SK-N-SH (cell line): Measurements from ENCODE around the gene IFNGR1. TPM values are rescaled to one million over a fixed set of nuclear protein-coding genes. Genes with fewer than 3 reads are reported as not detected.

Source experiments
- CTCF ChIA-PET: fragments of 300-600, 350-600 bp; formaldehyde crosslinking; extraction: SDS; loops from one replicate; lab custom pipeline; 2021; lab: Yijun Ruan, JAX
- POLR2A ChIA-PET: fragments of 350-600 bp; sonication (Branson Sonifier 250); formaldehyde crosslinking; extraction: SDS; loops from one replicate; lab custom pipeline; 2020; ENCODE audit warnings: antibody characterized with exemption, inconsistent platforms; lab: Yijun Ruan, JAX
- DNase-seq: peaks from one replicate; pipeline ENCODE4 v3.0.0; 2012
- H2AFZ ChIP-seq: fragments of 200-600 bp; sonication (generic); 2 replicates; pipeline ENCODE4 v1.8.1; 2016; ENCODE audit warnings: antibody characterized with exemption, mild to moderate bottlenecking, low read depth
- H3F3A ChIP-seq: fragments of 200-600 bp; sonication (generic); replicated peaks from 2 replicates; pipeline ENCODE3; 2016; ENCODE audit warnings: antibody characterized with exemption, mild to moderate bottlenecking; ENCODE audit not compliant: insufficient read depth
- H3K27ac ChIP-seq, 2 experiments: fragments of 200-500 bp in 1 of 2; fragments of 200-600 bp in 1 of 2; sonication (Bioruptor generic) in 1 of 2; sonication (generic), shearing (Covaris generic) in 1 of 2; 2 replicates each; pipeline versions ENCODE4 v1.5.1 to v1.6.1; 2014 to 2016; ENCODE audit warnings: low read depth in 2 of 2, inconsistent platforms in 1 of 2, low read length in 1 of 2, mild to moderate bottlenecking in 1 of 2, mixed read lengths in 1 of 2
- H3K27me3 ChIP-seq: fragments of 200-600 bp; sonication (generic), shearing (Covaris generic); 2 replicates; pipeline ENCODE4 v1.6.1; 2016; ENCODE audit warnings: mixed run types; ENCODE audit not compliant: insufficient read depth
- H3K36me3 ChIP-seq, 2 experiments: fragments of 200-500 bp in 1 of 2; fragments of 200-600 bp in 1 of 2; sonication (Bioruptor generic) in 1 of 2; sonication (generic) in 1 of 2; replicated peaks in 1 of 2; 2 replicates each; pipeline versions ENCODE3 to v1.5.1; 2014 to 2016; ENCODE audit warnings: low read length in 1 of 2, mild to moderate bottlenecking in 1 of 2; ENCODE audit not compliant: insufficient read depth in 2 of 2, control insufficient read depth in 1 of 2
- H3K4me1 ChIP-seq, 2 experiments: fragments of 200-500 bp in 1 of 2; fragments of 200-600 bp in 1 of 2; sonication (Bioruptor generic) in 1 of 2; sonication (generic), shearing (Covaris generic) in 1 of 2; 2 replicates each; pipeline versions ENCODE4 v1.5.1 to v1.6.1; 2014 to 2016; ENCODE audit warnings: low read depth in 1 of 2, low read length in 1 of 2, mixed run types in 1 of 2; ENCODE audit not compliant: insufficient read depth in 2 of 2, control insufficient read depth in 1 of 2
- H3K4me2 ChIP-seq: fragments of 200-600 bp; sonication (generic), shearing (Covaris generic); 2 replicates; pipeline ENCODE4 v1.6.1; 2017; ENCODE audit warnings: mixed run types
- H3K4me3 ChIP-seq, 2 experiments: fragments of 200-500 bp in 1 of 2; fragments of 200-600 bp in 1 of 2; sonication (Bioruptor generic) in 1 of 2; sonication (generic), shearing (Covaris generic) in 1 of 2; 2 replicates each; pipeline versions ENCODE4 v1.5.1 to v1.8.1; 2014 to 2016; ENCODE audit warnings: low read depth in 2 of 2, inconsistent platforms in 1 of 2, low read length in 1 of 2, mild to moderate bottlenecking in 1 of 2, mixed read lengths in 1 of 2, moderate library complexity in 1 of 2
- H3K79me2 ChIP-seq: fragments of 200-600 bp; sonication (generic); 2 replicates; pipeline ENCODE4 v1.8.1; 2017; ENCODE audit warnings: mild to moderate bottlenecking; ENCODE audit not compliant: insufficient read depth
- H3K9ac ChIP-seq: fragments of 200-600 bp; sonication (generic); 2 replicates; pipeline ENCODE4 v1.6.1; 2017; ENCODE audit warnings: mixed run types
- H3K9me2 ChIP-seq: fragments of 200-600 bp; sonication (generic); 2 replicates; pipeline ENCODE4 v1.6.1; 2017; ENCODE audit warnings: mixed run types
- H3K9me3 ChIP-seq: fragments of 200-600 bp; sonication (generic); 2 replicates; pipeline ENCODE4 v1.6.1; 2017; ENCODE audit warnings: mixed run types, mild to moderate bottlenecking, moderate library complexity
- H4K20me1 ChIP-seq: fragments of 200-600 bp; sonication (generic); 2 replicates; pipeline ENCODE4 v1.6.1; 2017; ENCODE audit warnings: mild to moderate bottlenecking, mixed run types; ENCODE audit not compliant: insufficient read depth
- CHD2 ChIP-seq: fragments of 150-350 bp; IDR thresholded peaks from 2 replicates; pipeline ENCODE4 v1.6.1; 2018; ENCODE audit warnings: low read length; ENCODE audit not compliant: partially characterized antibody
- EP300 ChIP-seq, 2 experiments: IDR thresholded peaks; 2 replicates each; pipeline versions ENCODE4 v1.4.0 to v1.6.1; 2012; ENCODE audit warnings: borderline replicate concordance in 1 of 2, low read depth in 1 of 2, low read length in 1 of 2
- FOSL2 ChIP-seq: IDR thresholded peaks from 2 replicates; pipeline ENCODE4 v1.4.0; 2012; ENCODE audit warnings: low read depth, mild to moderate bottlenecking, moderate library complexity, borderline replicate concordance
- FOXJ3 ChIP-seq: sonication (generic); formaldehyde crosslinking; IDR thresholded peaks from 2 replicates; pipeline ENCODE4 v1.5.1; 2020; ENCODE audit warnings: mild to moderate bottlenecking, missing genetic modification reagents
- GABPA ChIP-seq: IDR thresholded peaks from 2 replicates; pipeline ENCODE4 v1.4.0; 2012; ENCODE audit warnings: low read depth, mild to moderate bottlenecking
- GATA2 ChIP-seq: sonication (generic); formaldehyde crosslinking; IDR thresholded peaks from 2 replicates; pipeline ENCODE4 v1.5.0; 2020; ENCODE audit warnings: mild to moderate bottlenecking, missing genetic modification reagents
- JUND ChIP-seq: IDR thresholded peaks from 2 replicates; pipeline ENCODE4 v1.4.0; 2012
- NFIC ChIP-seq: IDR thresholded peaks from 2 replicates; pipeline ENCODE4 v1.4.0; 2012; ENCODE audit warnings: borderline replicate concordance
- NRF1 ChIP-seq: IDR thresholded peaks from 2 replicates; pipeline ENCODE4 v1.6.1; 2012; ENCODE audit warnings: low read depth, mild to moderate bottlenecking, low read length
- POLR2AphosphoS5 ChIP-seq: IDR thresholded peaks from 2 replicates; pipeline ENCODE4 v1.6.1; 2012; ENCODE audit warnings: low read depth, low read length
- RAD21 ChIP-seq: IDR thresholded peaks from 2 replicates; pipeline ENCODE4 v1.6.1; 2012; ENCODE audit warnings: mild to moderate bottlenecking, low read length
- RCOR1 ChIP-seq: fragments of 150-350 bp; IDR thresholded peaks from 2 replicates; pipeline ENCODE4 v1.6.1; 2017; ENCODE audit warnings: antibody characterized with exemption, low read length
- RXRA ChIP-seq: IDR thresholded peaks from 2 replicates; pipeline ENCODE4 v1.4.0; 2012; ENCODE audit warnings: low read depth, mild to moderate bottlenecking, borderline replicate concordance
- SIN3A ChIP-seq: IDR thresholded peaks from 2 replicates; pipeline ENCODE4 v1.6.1; 2012; ENCODE audit warnings: low read depth, mild to moderate bottlenecking, low read length, moderate library complexity, borderline replicate concordance
- WGBS: methylation state at CpG from one replicate; pipeline ENCODE4 v1.1.6; 2017; ENCODE audit warnings: low lambda C conversion rate; 5-methylcytosine and 5-hydroxymethylcytosine counted together
- polyA plus RNA-seq, 3 experiments: library from polyadenylated mRNA; depleted of rRNA; stranded (reverse); fragments of >200 nt; gene quantifications; 2 replicates each; pipeline ENCODE4 v1.2.3, GENCODE V29; 2012
- TF ChIP-seq, protein P1 (sequence below): fragments of 150-350 bp; IDR thresholded peaks from 2 replicates; pipeline ENCODE4 v1.6.1; 2016; ENCODE audit warnings: mild to moderate bottlenecking, low read depth, low read length
- TF ChIP-seq, protein P2 (sequence below): IDR thresholded peaks from 2 replicates; pipeline ENCODE4; 2012
- TF ChIP-seq, protein P3 (sequence below): IDR thresholded peaks from 2 replicates; pipeline ENCODE4 v1.4.0; 2012; ENCODE audit warnings: low read depth

IFNGR1 gene
- polyA plus RNA-seq, 1 of the 3 experiments (the other 2 are of a cell fraction) = 11.5 TPM

DNA sequence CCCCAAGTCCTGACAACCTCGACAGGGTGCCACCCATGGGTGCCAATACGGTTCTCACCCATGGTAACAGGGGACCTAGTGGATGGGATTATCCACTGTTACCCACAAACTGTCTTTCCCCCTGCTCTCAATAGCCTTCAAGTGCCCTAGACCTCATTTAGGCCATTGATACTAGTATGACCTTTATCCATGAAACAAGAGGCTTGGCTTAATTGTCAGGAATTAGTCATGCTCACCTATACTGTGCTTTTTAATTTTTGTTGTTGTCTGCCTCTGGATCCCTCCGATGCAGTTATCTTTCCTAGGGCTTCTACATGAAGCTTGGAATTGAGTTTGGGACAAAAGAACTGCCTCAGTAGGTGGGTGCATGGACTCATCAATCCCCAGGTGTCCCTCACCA, 33.9 kb downstream of the IFNGR1 start:
- POLR2A ChIA-PET = no interaction called here
- no peaks in the 10 kb centered on the region for H3K79me2 ChIP-seq

DNA sequence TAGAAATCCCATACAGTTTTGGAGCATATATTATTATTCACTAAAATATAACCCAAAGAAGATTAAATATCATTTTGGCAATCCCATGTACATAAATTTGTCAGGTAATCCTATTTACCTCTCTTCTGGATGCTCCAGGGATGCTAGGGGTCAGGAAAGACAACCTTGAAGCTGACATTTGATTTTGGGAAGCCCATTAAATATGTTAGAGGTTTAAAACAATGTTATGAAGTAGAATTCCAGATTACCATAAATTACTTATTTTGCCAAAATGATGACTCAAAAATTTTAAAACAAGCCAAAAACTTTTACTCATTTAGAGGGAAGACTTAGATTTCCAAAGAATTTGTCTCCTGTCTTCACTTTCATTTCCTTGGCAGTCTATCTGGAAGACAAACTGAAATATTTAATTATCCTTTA, 36.5 kb downstream of the IFNGR1 start:
- Histone ChIP-seq H3K9ac (no peak overlapping the region), H3K27ac (no peak overlapping the region), H3K4me3 (no peak overlapping the region), H3K9me3 (0 out of 2 replicates have a peak, but pooled peaks cover 13% of the 10 kb centered on the region), H3K27me3 (no peaks in the 10 kb centered on the region), H3K79me2 (no peaks in the 10 kb centered on the region), H3K36me3 (no peaks in the 10 kb centered on the region), H2AFZ (no peak overlapping the region), H3K9me2 (no peaks in the 10 kb centered on the region), H4K20me1 (no peaks in the 10 kb centered on the region), H3F3A (no peaks in the 10 kb centered on the region), H3K4me2 (no peak overlapping the region), H3K4me1 (no peaks in the 10 kb centered on the region)
- DNase-seq = no peak
- no peak for TF ChIP-seq CHD2
- no peak for TF ChIP-seq RXRA
- no peak for TF ChIP-seq NRF1
- TF ChIP-seq, protein P1, sequence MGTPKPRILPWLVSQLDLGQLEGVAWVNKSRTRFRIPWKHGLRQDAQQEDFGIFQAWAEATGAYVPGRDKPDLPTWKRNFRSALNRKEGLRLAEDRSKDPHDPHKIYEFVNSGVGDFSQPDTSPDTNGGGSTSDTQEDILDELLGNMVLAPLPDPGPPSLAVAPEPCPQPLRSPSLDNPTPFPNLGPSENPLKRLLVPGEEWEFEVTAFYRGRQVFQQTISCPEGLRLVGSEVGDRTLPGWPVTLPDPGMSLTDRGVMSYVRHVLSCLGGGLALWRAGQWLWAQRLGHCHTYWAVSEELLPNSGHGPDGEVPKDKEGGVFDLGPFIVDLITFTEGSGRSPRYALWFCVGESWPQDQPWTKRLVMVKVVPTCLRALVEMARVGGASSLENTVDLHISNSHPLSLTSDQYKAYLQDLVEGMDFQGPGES = no peak
- TF ChIP-seq, protein P2, sequence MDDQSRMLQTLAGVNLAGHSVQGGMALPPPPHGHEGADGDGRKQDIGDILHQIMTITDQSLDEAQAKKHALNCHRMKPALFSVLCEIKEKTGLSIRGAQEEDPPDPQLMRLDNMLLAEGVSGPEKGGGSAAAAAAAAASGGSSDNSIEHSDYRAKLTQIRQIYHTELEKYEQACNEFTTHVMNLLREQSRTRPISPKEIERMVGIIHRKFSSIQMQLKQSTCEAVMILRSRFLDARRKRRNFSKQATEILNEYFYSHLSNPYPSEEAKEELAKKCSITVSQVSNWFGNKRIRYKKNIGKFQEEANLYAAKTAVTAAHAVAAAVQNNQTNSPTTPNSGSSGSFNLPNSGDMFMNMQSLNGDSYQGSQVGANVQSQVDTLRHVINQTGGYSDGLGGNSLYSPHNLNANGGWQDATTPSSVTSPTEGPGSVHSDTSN = no peak
- TF ChIP-seq GABPA = no peak
- no peak for TF ChIP-seq GATA2 (CRISPR knock-in tag)
- no peak for TF ChIP-seq FOXJ3
- TF ChIP-seq RAD21 = no peak
- no peak for TF ChIP-seq SIN3A
- ChIA-PET POLR2A (no interaction called here), CTCF (no interaction called here)

More for the DNA sequence above, 33.9 kb downstream of the IFNGR1 start:
- Histone ChIP-seq H3K9ac (no peak overlapping the region), H3F3A (no peaks in the 10 kb centered on the region), H3K9me2 (no peaks in the 10 kb centered on the region), H3K36me3 (peaks cover 0 to 3% of the 10 kb centered on the region in 2 experiments), H2AFZ (no peak overlapping the region), H3K4me3 (no peak overlapping the region), H3K4me2 (no peak overlapping the region), H3K4me1 (no peaks in the 10 kb centered on the region), H3K27ac (no peak overlapping the region), H3K27me3 (no peaks in the 10 kb centered on the region), H4K20me1 (no peaks in the 10 kb centered on the region), H3K9me3 (peaks cover 15% of the 10 kb centered on the region)
- DNase-seq = no peak
- CTCF ChIA-PET = no interaction called here
- WGBS = 0% methylated on average over 3 of the region's 3 CpGs
- TF ChIP-seq FOSL2 (no peak), RCOR1 (no peak), RAD21 (no peak), EP300 (IDR thresholded peaks at IDR 0.05; ENCODE audit: borderline replicate concordance in 1 of 2, low read depth in 1 of 2, low read length in 1 of 2) (no peak), NFIC (no peak), POLR2AphosphoS5 (no peak), JUND (no peak)
- TF ChIP-seq, protein P3, sequence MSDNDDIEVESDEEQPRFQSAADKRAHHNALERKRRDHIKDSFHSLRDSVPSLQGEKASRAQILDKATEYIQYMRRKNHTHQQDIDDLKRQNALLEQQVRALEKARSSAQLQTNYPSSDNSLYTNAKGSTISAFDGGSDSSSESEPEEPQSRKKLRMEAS = no peak
